Stimulated activated CD8-positive, alpha-beta memory T cell treated with anti-CD3 and anti-CD28 coated beads, Interleukin-7, amount 100 ng/mL, for 4 hours (primary cell): ENCODE data around the gene HACL1.

ENCODE experiments used
- DNase-seq, 2 donors: peaks; one replicate each; pipeline ENCODE4 v3.0.0-alpha.2; 2020; ENCODE audit warnings: low read depth in 2 of 2

HACL1 gene

DNA sequence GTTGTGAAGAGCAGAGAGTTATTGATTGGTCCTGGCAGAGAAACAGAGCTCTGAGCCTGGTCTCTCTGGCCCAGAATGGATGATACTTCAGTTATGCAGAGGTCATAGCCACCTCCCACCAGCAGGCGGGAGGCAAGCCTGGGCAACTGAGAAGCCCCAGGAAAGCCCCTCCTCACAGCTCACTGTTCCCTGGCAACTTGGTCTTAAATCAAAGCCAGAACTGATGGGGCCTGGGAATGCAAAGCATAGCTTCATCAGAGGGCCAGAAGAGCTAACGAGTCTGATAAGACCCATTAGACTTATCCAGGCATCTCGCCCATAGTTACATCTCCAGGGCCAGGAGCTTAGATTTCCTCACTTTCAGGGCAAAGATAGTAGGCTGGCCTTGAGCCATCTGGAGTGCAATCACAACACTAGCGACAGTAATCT, 74.3 kb downstream of the HACL1 start:
- no peak for DNase-seq

DNA sequence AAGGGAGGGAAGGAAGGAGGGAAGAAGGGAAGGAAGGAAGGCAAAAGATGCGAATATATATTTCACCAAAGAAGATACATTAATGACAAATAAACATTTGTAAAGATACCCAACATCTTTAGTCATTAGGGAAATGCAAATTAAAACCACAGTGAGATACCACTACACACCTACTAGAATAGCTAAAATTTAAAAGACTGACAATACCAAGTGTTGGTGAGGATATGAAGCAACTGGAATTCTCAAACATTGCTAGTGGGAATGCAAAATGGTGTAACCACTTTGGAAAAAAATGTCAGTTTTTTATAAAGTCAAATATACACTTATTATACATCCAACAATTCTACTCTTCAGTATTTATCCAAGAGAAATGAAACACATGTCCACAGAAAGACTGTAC, 75.6 kb downstream of the HACL1 start:
- no peak for DNase-seq

DNA sequence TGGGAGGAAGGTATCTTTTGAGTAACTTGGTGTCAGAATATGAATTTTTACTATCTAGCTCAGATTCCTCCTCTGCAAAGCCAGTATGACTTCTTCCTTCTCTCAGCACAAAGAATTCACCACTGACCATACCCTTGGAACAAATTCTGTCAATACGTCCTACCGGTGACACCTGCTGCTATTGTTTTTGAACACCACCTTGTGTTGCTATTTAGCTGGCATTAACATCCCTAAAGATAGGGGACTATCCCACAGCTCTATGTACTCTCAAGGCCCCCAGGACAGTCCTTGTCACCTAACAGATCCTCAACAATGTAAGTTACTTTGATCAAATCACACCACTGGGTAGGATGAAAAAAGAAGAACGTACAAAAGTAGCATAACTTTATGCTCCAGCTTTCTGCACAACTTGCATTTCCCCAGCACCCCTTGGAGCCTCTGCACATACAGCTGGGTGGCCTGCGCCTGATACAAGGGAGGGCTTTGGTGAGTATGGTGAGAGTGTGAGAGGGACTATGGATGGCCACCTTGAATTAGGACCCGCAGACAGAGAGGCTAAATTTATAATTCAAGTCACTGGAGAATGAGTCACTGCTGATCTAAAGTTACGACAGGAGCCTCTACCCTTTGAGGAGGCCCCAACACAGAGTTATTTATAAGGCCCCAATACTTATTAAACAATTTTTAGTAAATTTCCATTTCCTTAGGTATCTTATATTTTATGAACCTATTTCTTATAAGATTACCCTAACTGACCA, 77.5 kb downstream of the HACL1 start:
- no peak for DNase-seq

DNA sequence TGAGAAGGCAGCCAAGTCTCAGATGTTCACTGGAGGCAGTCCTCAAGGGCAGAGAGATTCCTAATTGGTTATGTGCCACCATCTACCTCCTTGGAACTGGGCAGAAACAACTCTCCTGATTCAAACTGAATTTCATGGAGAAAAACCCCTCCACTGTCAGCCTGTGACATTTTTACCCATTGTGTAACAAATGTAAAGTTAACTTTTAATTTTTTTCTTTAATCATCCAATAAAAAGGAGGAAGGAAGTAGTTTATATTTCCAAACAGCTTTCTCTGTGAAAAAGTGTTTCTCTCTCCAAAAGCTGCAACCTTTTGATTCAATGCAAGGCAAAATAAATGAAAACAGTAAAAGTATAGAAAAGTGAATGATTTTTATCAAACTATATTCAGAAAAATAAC, 79.4 kb downstream of the HACL1 start:
- no peak for DNase-seq

DNA sequence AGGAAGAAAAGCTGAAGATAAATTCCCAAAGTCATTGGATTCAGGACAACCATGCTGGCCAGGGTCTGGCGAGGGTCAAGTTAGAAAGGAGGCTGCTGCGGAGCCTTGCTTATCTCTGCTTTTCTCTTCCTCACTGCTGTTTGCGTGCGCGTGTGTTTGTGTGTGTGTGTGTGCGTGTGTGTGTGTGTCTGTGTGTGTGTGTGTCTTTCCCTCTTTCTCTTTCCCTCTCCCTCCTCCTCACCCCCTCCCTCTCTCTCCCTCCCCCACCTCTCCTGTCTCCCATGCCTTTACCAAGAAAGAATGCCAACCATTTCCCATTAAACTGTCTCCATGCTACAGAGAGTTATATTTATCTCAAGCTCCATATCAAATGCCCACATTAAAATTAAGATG, 79.8 kb downstream of the HACL1 start, which contains the start of gene COLQ:
Gene COLQ, minus strand, starts transcription at position 134 of the 393 bp plus-strand sequence. Its CDS starts 81 bp downstream, at position 53.
- DNase-seq: no peak

DNA sequence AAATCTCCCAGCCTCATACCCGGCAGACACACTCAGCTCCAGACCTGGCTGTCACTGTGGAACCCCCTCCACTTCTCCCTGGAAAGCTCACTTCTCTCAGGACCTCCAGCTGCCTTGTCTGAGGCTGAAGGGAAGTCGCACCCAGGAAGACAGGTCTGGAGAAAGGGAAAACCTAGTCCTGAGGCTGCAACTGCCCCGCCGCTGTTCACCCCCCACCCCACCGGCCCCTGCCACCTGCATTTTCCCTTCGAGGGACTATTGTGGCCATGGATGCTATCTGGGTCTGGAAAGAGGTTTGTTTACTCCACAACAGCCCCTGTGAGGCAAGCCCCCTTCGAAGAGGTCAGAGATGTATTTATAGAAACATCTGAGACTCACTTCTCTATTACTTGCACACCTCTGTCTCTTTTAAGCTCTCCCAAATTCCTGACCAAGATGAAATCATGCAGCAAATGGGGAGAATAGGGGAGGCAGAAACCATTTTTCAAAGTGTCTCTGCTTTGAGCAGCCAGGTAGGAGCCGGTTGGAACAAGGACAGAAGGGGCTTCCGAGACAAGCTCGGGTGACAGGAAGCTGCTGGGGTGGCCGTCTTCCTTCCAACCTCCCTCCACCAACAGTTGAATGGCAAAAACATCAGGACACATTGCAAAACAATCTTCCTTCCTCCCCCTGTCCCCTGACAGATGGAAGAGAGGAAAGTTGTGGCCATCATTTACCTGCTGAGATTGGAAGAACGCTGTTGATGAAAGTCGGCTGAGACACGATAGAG, 80.4 kb downstream of the HACL1 start:
- DNase-seq: no peak

DNA sequence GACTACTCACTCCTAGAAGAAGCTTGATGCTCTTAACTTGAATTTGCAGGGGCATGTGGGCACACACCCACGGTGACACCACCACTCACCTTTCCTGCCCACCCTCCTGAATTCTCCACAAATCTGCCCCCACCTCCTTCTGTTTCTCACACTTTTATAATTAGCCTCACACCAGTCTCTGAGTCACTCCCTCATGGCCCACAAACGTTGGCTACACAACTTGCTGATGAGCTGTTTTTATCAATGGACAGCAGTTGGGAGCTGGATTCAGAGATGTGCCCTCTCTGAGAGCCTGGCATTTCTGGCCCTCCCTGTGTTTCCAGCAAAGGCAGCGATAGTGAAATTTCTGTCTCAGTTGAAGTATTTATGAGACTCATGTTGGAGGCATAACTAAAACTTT, 81.2 kb downstream of the HACL1 start:
- peak; percentile 26 to 36 for DNase-seq

DNA sequence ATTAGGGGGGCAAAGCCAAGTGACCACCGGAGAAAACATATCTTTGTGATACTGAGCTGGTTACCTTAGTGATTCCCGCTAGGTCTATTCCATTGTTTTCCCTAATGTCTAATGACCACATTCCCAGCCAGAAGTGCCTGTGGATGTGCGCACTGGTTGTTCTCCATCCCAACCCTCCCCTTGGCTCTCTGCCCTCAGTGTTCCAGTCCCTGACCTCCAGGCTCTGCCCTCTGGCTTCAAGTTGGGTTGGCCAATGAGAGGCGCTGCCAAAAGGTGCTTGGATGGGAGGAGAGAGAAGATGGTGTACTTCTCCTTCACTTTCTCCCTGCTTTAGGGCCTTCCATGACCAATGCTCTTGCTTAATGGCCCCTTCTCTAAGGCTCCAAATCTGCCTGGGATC, 82.3 kb downstream of the HACL1 start:
- DNase-seq: no peak

DNA sequence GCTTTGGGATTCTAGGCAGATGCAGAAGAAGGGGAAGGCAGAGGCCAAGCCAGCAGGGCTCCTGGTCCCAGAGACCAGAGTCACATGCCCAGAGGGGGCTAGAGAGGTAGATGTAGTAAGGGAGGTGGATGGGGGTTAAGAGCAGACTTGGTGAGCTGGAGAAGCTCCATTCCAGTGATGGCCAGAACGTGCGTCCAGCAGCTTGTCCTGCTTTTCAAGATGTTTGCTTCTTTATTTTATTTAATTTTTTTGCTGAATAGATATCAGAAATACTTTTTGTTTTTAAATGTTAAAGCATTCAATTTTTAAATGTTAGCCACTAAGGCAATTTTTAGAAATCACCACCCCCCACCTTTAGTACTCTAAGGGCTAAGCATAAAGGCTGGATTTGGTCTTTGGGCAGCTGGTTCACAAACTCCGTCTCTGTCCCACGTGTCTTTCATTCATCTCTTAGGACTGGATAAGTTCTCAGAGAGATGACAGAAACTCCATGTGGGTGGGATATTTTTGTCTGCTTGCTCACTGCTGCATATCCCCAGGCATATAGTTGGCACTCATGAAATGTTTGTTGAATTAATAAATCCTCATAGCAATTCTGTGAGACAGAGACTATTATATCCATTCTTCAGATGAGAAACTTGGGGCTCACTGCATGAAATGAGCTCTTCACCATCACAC, 86.6 kb downstream of the HACL1 start:
- no peak for DNase-seq

DNA sequence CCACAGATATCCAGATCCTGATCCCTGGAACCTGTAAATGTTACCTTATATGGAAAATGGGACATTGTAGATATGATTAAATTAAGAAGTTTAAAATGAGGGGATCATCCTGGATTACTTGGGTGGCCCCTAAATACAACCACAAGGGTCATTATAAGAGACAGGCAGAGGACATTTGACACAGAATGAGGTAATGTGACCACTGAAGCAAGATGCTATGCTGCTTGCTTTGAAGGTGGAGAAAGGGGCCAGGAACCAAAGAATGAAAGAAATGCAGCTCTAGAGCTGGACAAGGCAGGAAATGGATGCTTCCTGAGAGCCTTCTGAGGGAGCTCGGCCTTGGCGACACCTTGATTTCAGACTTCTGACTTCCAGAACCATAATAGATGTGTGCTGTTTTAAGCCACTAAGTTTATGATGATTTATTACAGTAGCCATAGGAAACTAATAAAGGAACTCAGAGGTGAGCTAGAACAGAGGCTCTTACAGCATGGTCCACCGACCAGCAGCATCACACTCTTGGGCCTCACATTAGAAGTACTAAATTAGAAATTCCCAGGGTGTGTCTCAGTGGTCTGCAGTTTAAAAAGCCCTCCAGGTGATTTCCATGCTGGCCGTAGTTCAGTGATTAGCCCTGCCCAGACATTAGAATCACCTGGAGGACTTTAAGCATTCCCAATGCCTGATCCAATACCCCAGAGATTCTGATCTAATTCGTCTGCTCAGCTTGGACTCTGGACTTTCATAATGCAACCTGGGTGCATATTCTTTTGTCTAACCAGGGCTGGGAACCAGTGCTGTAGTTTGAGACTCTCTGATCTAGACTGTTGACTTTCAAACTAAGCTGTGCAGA, 87.3 kb downstream of the HACL1 start:
- DNase-seq: no peak

DNA sequence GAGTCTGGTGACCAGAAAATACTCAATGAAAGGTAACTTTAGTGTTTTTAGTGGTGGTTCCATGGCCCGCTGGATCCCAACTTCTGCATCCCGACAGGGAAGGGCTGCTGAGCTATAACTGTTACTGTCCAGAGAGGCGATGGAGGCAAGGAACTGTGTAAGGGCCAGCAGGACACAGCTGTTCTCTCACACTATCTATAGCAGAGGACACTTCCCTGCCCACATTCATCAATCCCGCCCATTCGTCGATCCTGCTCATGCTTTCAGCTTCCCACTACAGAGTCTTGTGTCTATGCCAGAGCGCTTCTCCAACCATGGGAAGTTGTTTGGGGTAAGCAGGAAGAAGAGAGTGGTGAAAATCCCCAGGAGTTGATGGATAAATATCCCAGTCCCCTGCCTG, 88.3 kb downstream of the HACL1 start:
- DNase-seq: no peak

DNA sequence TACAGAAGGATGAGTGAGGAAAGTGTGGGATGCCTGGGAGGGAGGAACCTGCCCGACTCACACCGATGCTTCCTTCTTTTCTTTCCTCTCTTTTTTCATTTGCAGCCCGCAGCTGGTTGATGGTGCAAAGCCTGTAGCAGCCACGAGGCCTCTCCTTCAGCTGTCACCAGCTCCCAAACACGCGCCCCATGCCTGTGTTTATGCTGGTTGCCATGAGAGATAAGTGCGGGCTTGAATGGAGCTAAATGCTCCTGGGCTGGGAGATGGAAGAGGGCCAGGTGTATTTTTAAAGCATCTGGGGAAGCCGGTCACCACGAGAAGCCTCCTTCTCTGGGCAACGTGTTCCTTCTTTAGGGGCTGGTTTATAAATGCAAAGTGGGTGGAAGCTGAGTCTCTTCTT, 89.2 kb downstream of the HACL1 start:
- no peak for DNase-seq

DNA sequence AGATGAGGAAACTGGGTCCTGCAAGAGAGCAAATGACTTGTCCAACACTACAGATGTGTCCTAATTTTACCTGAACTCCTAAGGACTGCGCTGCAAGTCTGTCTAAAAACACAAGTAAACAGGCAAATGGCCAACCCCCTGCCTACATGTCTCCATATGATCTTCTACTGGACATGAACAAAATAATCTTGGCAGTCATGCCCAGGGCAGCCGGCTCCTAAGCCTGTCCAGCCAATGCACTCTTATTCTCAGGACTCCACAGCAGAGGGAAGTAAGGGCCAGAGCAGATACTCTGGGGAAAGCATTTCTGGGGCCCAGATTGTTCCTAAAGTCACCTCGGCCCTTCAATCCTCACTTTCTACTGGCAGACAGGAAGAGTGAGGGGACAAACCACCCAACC, 90.2 kb downstream of the HACL1 start:
- DNase-seq: no peak
